GM19099 (cell line): ENCODE measurements around the gene DBNL.

Experiments
- POLR2A ChIP-seq: IDR thresholded peaks from 3 replicates; pipeline ENCODE4 v1.6.1; 2011; ENCODE audit warnings: low read depth; ENCODE audit not compliant: insufficient read length; ENCODE audit errors: extremely low read depth

Gene DBNL

DNA sequence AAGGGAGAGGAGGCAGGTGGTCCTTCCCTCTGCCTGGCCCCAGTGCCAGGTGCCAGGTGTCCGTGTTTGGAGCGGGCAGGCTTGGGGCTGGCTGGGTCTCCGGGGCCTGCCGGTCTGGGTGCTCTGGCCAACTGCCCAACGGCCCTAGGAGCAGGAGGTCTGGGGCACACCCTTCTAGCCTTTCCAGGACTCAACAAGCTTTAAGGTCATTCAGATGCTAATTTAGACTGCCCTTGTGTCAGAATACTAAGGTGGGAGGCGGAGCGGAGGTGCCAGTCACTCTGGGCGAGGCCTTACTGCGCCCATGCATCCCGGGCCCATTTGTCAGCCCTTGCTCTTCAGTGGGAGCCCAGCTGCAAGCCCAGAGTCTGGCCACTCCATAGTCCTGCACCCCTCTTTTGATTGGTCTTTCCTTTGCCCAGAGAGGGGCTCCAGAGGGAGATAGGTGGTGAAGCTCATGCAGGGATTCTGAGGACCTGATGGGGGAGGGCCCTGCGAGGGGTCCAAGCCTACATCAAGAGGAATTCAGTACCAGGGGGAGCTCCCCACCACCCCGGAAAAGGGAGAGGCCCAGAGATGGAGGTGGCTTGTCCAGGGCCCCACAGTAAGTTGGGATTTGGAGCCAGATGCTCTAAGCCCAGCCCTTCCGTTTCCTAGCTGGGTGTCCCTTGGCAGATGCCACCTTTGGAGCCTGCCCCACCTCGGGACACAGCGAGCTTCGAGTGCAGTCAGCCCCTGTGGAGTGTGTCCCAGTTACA, 19.6 kb downstream of the DBNL start:
- TF ChIP-seq POLR2A, result peak; percentile 2

- TF ChIP-seq POLR2A, result no peak
Observed at GRCh38 chr7:44064791-44065430, 20.4 kb downstream of the DBNL start.

GRCh38 chr7:44065431-44066110, 21.1 kb downstream of the DBNL start, which contains the start of gene PGAM2:
Gene PGAM2, minus strand, starts transcription at chr7:44065567. Its CDS starts 38 bp downstream, at chr7:44065529.
- TF ChIP-seq POLR2A, result no peak

DNA sequence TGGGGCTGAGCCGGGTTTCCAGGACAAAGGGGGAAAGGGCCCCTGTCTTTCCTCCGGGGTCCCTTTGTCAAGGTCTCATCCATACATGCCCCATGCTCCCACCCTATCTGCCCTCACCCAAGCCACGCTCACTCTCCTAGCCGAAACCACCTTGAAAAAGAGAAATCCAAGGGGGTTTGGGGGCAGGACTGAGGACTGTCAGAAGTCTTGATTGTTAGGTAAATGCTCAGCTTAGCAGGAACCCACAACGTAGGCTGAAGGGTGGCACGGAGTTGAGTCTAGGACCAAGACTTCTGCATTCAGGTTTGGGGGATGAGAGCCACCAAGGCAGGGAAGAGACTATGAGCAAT, 21.6 kb downstream of the DBNL start:
- TF ChIP-seq POLR2A, result peak; percentile 28

DNA sequence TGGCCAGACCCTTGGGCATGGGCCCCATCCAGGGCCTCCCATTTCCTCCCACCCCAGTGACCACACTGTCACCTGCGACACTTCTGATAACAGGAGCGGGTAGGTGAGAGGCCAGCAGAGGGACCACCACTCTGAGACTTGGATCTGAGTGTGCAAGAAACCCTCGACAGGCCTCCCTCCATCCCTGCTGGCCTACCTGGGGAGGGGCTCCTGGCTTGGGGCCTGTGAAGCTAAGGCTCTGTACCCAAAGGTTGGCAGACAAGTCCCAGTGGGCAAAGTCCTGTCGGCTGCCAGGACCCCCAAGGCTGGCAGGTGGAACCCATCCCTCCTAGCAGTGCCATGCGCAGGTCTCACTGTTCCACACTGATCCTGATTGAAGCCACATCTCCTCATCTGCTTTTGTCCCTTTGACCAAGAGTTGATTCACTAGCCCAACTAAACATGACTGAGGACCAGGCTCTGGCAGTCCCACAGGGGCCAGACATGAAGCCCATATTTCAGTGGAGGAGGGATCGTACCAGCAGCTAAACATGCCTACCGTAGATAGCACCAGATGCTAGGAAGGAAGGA, 22.1 kb downstream of the DBNL start:
- no peak for TF ChIP-seq POLR2A

GRCh38 chr7:44067064-44067951, 22.8 kb downstream of the DBNL start:
- TF ChIP-seq POLR2A, result peak; percentile 22

- no peak for TF ChIP-seq POLR2A
Observed at GRCh38 chr7:44068054-44068453, 23.6 kb downstream of the DBNL start.

DNA sequence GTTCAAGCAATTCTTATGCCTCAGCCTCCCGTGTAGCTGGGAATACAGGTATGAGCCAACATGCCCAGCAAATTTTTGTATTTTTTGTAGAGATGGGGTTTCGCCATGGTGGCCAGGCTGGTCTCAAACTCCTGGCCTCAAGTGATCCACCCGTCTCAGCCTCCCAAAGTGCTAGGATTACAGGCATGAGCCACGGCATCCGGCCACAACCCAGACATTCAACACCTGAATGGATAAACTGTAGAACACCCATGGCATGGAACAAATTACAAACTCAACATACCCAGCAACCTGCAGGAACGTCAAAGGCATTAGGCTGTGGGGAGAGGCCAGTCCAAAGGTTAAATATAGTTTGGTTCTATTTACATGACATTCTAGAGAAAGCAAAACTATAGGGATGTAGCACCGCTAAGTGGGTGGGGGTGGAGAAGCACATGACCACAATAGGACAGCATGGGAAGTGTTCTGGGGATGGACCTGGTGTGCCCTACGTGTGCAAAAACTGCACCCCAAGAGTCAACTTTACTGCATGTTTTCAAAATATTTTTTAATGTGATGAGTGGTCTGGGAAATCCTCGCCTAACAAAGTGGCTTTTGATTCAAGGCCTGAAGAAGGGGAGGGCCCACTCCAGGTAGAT, 27.3 kb downstream of the DBNL start:
- TF ChIP-seq POLR2A, result no peak

DNA sequence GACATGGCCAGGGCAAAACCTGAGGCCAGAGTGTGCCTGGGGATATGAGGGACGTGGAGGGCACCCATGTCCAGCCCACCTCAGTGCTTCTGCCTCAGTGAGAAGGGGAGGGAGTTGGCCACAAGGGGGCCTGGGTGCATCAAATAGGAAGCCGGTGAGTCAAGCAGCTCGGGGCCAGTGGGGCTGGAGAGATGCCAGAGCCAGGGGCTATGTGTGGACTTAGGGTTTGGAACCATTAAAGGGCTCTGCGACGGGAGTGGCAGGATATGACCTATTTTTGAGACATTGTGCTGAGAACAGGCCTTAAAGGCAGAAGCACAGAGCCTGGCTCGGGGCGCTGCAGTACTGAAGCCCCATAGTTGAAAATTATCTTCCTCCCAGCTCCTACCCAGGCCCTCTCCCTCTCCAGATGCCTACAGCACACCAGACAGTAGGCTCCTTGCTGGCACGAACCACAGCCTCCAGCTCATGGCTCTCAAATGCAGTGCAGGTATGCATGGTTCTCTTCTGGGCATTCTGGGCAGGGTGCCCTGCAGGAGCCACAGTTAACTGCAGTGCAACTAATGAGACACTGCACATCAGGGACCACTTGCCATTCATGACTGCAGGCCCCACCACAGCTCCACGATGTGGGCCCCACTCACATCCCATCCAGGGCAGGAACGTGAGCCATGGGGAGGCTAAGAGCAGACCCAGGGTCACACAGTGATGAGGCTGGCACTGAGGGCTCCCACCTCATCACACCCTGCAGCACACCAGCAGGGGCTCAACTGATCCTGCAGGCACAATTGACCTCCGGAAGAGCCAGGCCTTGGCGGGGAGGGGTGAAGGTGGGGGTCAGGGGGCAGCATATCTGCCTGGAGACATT, 28.1 kb downstream of the DBNL start:
- TF ChIP-seq POLR2A, result peak; percentile 16

DNA sequence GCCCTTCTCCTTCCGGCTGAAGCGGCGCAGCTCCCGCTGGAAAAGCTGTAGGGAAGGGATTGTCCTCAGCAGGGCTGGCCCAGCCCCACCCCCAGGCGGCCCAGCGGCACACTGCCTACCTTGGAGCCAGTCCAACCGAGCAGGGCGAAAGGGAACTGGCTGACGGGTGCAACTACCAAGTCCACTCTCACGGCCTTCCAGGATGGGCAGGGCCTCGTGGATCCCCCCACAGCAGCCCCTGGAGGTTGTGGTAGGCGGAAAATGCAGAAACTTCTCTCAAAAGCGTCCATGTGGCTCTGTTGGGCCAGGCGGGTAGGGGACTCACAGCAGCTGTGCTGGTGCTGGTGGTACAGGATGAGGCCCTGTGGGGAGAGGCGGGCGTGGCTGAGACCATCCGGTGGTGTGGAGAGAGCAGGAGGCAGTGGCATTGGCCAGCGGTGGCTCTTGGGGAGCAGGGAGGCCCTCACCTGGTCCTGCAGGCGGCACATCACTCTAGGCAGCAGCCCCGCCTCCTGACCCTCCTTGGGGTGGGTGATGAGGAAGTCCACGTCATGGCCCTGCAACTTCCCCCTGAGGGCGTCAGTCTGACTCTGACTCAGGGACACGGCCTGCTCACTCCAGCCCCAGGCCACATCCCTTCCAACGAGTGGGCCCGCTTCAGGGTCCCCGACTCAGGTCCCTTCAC, 29.3 kb downstream of the DBNL start:
- TF ChIP-seq POLR2A, result peak; percentile 24

GRCh38 chr7:44074349-44074695, 29.8 kb downstream of the DBNL start:
- no peak for TF ChIP-seq POLR2A

DNA sequence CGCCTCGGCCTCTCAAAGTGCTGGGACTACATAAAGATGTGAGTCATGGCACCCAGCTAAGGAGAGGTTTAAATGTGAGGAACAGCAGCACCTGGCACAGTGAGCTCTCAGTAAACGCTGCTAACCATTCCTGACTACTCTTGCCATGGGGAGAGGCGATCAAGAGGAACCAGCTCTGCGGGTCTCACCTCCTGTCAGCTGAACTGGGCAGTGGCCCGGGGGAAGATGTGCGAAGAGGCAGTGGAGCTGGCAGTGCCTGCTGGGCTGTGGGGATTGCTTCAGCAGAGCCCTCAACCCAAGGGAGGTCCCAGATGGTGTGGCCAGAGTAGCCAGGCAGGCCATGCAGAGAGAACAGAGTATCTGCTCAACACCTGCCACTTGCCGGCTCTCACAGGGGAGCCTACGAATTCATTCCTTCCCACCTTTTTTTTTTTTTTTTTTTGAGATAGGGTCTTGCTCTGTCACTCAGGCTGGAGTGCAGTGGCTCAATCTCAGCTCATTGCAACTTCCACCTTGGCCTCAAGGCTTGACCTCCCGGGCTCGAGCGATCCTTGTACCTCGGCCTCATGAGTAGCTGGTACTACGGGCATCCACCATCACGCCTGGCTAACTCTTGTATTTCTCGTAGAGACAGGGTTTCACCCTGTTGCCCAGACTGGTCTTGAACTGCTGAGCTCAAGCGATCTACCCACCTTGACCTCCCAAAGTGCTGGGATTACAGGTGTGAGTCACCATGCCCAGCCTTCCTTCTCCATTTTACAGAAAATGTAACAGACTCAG, 31.0 kb downstream of the DBNL start:
- no peak for TF ChIP-seq POLR2A
